ENCODE results near the gene BMPR1B. TPM values are rescaled to one million over a fixed set of nuclear protein-coding genes. Genes with fewer than 3 reads are reported as not detected.

BMPR1B gene
- total and polyA plus RNA-seq, 9 of the 15 experiments (the other 6 are each of a cell fraction or from before 2014, with no cell fraction given) = 0.01 TPM; not detected in 8

GRCh38 chr4:94890579-94890978 lies 132.8 kb downstream of the BMPR1B start:
- no peak for DNase-seq (ENCODE audit: extremely low read depth in 1 of 4, low spot score in 3 of 4)
- 0% methylated on average over 3 of the region's 3 CpGs for WGBS (ENCODE audit: insufficient coverage, low coverage, missing lambda C conversion rate)
- ChIA-PET POLR2A (no interaction called here), CTCF (ENCODE audit: low intra/inter-chr PET ratio) (no interaction called here)
- H3K27me3 ChIP-seq (ENCODE audit: control insufficient read depth in 2 of 2, insufficient read depth in 2 of 2, low read length in 2 of 2) = no peaks in the 10 kb centered on the region
- H3K36me3 ChIP-seq (ENCODE audit: control insufficient read depth, insufficient read depth, low read length) = no peaks in the 10 kb centered on the region
- H3K4me3 ChIP-seq = no peak overlapping the region
- no peak for FAIRE-seq
- in situ Hi-C loops (cut with MboI) = no loop called here
- intact Hi-C loops (cut with micrococcal nuclease) = no loop called here
- ATAC-seq = no peak
- no peak overlapping the region for H3K27ac ChIP-seq (ENCODE audit: extremely low read depth, low read depth, low read length)
- H3K9me1 ChIP-seq (ENCODE audit: control insufficient read depth, insufficient read depth, low read length) = no peaks in the 10 kb centered on the region
- H2AFZ ChIP-seq (ENCODE audit: low read depth, low read length) = no peak overlapping the region
- H4K20me1 ChIP-seq (replicated peaks; ENCODE audit: control insufficient read depth, insufficient read depth, low read length) = no peaks in the 10 kb centered on the region
- H3K9me3 ChIP-seq (replicated peaks; ENCODE audit: control insufficient read depth, insufficient read depth, low read depth, low read length) = no peaks in the 10 kb centered on the region
- H3K4me1 ChIP-seq (replicated peaks in 1 of 2; ENCODE audit: control insufficient read depth in 2 of 2, insufficient read depth in 2 of 2, low read length in 2 of 2) = no peaks in the 10 kb centered on the region
- H3K79me2 ChIP-seq (ENCODE audit: control insufficient read depth, insufficient read depth, low read length) = no peaks in the 10 kb centered on the region
- no peak overlapping the region for H3K9ac ChIP-seq (ENCODE audit: insufficient read depth in 1 of 2, low read depth in 2 of 2, low read length in 2 of 2)
- no TSS peak for BruUV-seq (replicated peaks)
- 0 out of 6 replicates have a peak, but pooled peaks of 1 of the 3 experiments have one; percentile 7 for TF ChIP-seq CTCF (IDR thresholded peaks at IDR 0.05 in 2 of 3, conservative IDR thresholded peaks at IDR 0.05 in 1 of 3; ENCODE audit: insufficient read depth in 2 of 3, low read depth in 1 of 3, low read length in 3 of 3)
- TF ChIP-seq, protein P1, sequence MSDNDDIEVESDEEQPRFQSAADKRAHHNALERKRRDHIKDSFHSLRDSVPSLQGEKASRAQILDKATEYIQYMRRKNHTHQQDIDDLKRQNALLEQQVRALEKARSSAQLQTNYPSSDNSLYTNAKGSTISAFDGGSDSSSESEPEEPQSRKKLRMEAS (CRISPR knock-in tag; IDR thresholded peaks at IDR 0.05) = no peak
- no peak for TF ChIP-seq SIX5 (IDR thresholded peaks at IDR 0.05; ENCODE audit: borderline replicate concordance in 1 of 2, insufficient read depth in 1 of 2, low read depth in 1 of 2, low read length in 2 of 2)
- H3K4me2 ChIP-seq (ENCODE audit: insufficient read depth, low read length) = no peak overlapping the region
